ENCODE measurements around the gene RRP1. TPM values are rescaled to one million over a fixed set of nuclear protein-coding genes. Genes with fewer than 3 reads are reported as not detected.

Gene RRP1
- polyA plus RNA-seq, 3 donors, result 2.7 to 5.7 (median 4.6) TPM

GRCh38 chr21:43849532-43850299 lies 60.3 kb downstream of the RRP1 start:
- no peak overlapping the region for H3K9ac ChIP-seq (ENCODE audit: insufficient read depth, low read length, poor library complexity, severe bottlenecking)
- H3K9me3 ChIP-seq (replicated peaks in 1 of 2; ENCODE audit: control insufficient read depth in 1 of 2, insufficient read depth in 1 of 2, low read length in 2 of 2), result peaks cover 0 to 14% of the 10 kb centered on the region in 2 donors
- H3K79me2 ChIP-seq (ENCODE audit: insufficient read depth, low read length), result no peaks in the 10 kb centered on the region
- H3K4me3 Mint-ChIP-seq, result peak overlapping the region in 1 of 2 donors; percentile 72
- TF ChIP-seq, protein P1, sequence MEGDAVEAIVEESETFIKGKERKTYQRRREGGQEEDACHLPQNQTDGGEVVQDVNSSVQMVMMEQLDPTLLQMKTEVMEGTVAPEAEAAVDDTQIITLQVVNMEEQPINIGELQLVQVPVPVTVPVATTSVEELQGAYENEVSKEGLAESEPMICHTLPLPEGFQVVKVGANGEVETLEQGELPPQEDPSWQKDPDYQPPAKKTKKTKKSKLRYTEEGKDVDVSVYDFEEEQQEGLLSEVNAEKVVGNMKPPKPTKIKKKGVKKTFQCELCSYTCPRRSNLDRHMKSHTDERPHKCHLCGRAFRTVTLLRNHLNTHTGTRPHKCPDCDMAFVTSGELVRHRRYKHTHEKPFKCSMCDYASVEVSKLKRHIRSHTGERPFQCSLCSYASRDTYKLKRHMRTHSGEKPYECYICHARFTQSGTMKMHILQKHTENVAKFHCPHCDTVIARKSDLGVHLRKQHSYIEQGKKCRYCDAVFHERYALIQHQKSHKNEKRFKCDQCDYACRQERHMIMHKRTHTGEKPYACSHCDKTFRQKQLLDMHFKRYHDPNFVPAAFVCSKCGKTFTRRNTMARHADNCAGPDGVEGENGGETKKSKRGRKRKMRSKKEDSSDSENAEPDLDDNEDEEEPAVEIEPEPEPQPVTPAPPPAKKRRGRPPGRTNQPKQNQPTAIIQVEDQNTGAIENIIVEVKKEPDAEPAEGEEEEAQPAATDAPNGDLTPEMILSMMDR (IDR thresholded peaks at IDR 0.05), result no peak
- H3K27ac Mint-ChIP-seq, result peak overlapping the region in 4 of 7 donors; percentile 33 to 80 (median 48)
- peak overlapping the region in 1 of 3 experiments; percentile 36 for H3K4me3 ChIP-seq (replicated peaks in 1 of 3; ENCODE audit: low read depth in 2 of 3, low read length in 3 of 3)
- H3K27me3 Mint-ChIP-seq (ENCODE audit: low read depth in 3 of 3), result peaks cover 0 to 6% (median 2%) of the 10 kb centered on the region in 3 donors
- H3K9me3 Mint-ChIP-seq, result peaks cover 11 to 20% (median 16%) of the 10 kb centered on the region in 7 donors
- H3K36me3 ChIP-seq (replicated peaks in 1 of 2; ENCODE audit: control insufficient read depth in 1 of 2, insufficient read depth in 2 of 2, low read length in 2 of 2), result no peaks in the 10 kb centered on the region
- DNase-seq, result no peak
- no peaks in the 10 kb centered on the region for H3K27me3 ChIP-seq (ENCODE audit: control insufficient read depth in 2 of 2, insufficient read depth in 2 of 2, low read length in 2 of 2)
- H3K4me1 ChIP-seq (ENCODE audit: control insufficient read depth in 1 of 2, insufficient read depth in 2 of 2, low read length in 2 of 2), result peaks cover 29 to 30% of the 10 kb centered on the region in 2 donors
- intact Hi-C loops (cut with micrococcal nuclease), result no loop called here
- H3K4me2 ChIP-seq (replicated peaks; ENCODE audit: extremely low read depth, low read length, poor library complexity, severe bottlenecking), result peak overlapping the region; percentile 56
- peak overlapping the region in 1 of 2 donors; percentile 1 for H3K27ac ChIP-seq (ENCODE audit: low read depth in 1 of 2, low read length in 2 of 2)
- peaks cover 33% of the 10 kb centered on the region for H3K4me1 Mint-ChIP-seq
- H3K36me3 Mint-ChIP-seq, result peaks cover 3 to 7% of the 10 kb centered on the region in 2 donors
- H4K20me1 ChIP-seq (ENCODE audit: insufficient read depth, low read length), result no peaks in the 10 kb centered on the region
- 55% methylated on average over 11 of the region's 13 CpGs for WGBS (ENCODE audit: insufficient coverage)
- H2AFZ ChIP-seq (ENCODE audit: insufficient read depth, low read depth, low read length, poor library complexity, severe bottlenecking), result no peak overlapping the region

DNA sequence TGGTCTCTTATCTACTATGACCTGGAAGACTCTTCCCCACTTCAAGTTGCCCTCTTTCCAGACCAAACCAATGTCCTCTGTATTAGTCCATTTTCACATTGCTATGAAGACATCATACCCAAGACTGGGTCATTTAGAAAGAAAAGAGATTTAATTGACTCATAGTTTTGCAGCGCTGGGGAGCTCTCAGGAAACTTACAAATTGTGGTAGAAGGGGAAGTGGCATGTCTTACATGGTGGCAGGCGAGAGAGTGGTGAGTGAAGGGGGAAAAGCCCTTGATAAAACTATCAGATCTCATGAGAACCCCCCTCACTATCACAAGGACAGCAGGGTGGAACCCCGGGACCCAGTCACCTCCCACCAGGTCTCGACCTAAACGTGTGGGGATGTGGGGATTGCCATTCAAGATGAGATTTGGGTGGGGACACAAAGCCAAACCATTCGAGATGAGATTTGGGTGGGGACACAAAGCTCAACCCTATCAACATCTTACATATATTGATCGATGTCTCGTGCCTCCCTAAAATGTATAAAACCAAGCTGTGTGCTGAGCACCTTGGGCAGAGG lies 61.4 kb downstream of the RRP1 start:
- H3K36me3 ChIP-seq (replicated peaks in 1 of 2; ENCODE audit: control insufficient read depth in 1 of 2, insufficient read depth in 2 of 2, low read length in 2 of 2), result no peaks in the 10 kb centered on the region
- peaks cover 0 to 14% of the 10 kb centered on the region in 2 donors for H3K9me3 ChIP-seq (replicated peaks in 1 of 2; ENCODE audit: control insufficient read depth in 1 of 2, insufficient read depth in 1 of 2, low read length in 2 of 2)
- Mint-ChIP-seq H3K9me3 (peaks cover 11 to 20% (median 16%) of the 10 kb centered on the region in 7 donors), H3K27ac (peak overlapping the region; percentile 37 to 81 (median 68)), H3K4me1 (peaks cover 44% of the 10 kb centered on the region), H3K27me3 (ENCODE audit: low read depth in 3 of 3) (peaks cover 0 to 5% (median 2%) of the 10 kb centered on the region in 3 donors), H3K36me3 (peaks cover 3 to 5% of the 10 kb centered on the region in 2 donors), H3K4me3 (no peak overlapping the region)
- WGBS (ENCODE audit: insufficient coverage), result no CpG with 5 or more reads among the region's 8 CpGs
- H2AFZ ChIP-seq (ENCODE audit: insufficient read depth, low read depth, low read length, poor library complexity, severe bottlenecking), result no peak overlapping the region
- TF ChIP-seq, protein P1 (IDR thresholded peaks at IDR 0.05), result no peak
- no peak overlapping the region for H3K4me2 ChIP-seq (replicated peaks; ENCODE audit: extremely low read depth, low read length, poor library complexity, severe bottlenecking)
- DNase-seq, result peak; percentile 62 to 74 (median 63)
- intact Hi-C loops (cut with micrococcal nuclease), result no loop called here
- peaks cover 40 to 41% of the 10 kb centered on the region in 2 donors for H3K4me1 ChIP-seq (ENCODE audit: control insufficient read depth in 1 of 2, insufficient read depth in 2 of 2, low read length in 2 of 2)
- H4K20me1 ChIP-seq (ENCODE audit: insufficient read depth, low read length), result no peaks in the 10 kb centered on the region
- peak overlapping the region; percentile 26 to 35 for H3K27ac ChIP-seq (ENCODE audit: low read depth in 1 of 2, low read length in 2 of 2)
- no peaks in the 10 kb centered on the region for H3K27me3 ChIP-seq (ENCODE audit: control insufficient read depth in 2 of 2, insufficient read depth in 2 of 2, low read length in 2 of 2)
- H3K9ac ChIP-seq (ENCODE audit: insufficient read depth, low read length, poor library complexity, severe bottlenecking), result no peak overlapping the region
- no peaks in the 10 kb centered on the region for H3K79me2 ChIP-seq (ENCODE audit: insufficient read depth, low read length)
- H3K4me3 ChIP-seq (replicated peaks in 1 of 3; ENCODE audit: low read depth in 2 of 3, low read length in 3 of 3), result no peak overlapping the region

Data from CD14-positive monocyte (primary cell).